Psoas muscle (tissue), 8 donors: ENCODE results near the gene BICC1. TPM values are rescaled to one million over a fixed set of nuclear protein-coding genes. Genes with fewer than 3 reads are reported as not detected.

Experiments used
- ATAC-seq, 4 donors: fragments of 200-7000 bp; cut with Tn5 transposase; one replicate each; pipeline ENCODE4 v1.9.1; 2020; ENCODE audit warnings: moderate library complexity in 3 of 4, mild to moderate bottlenecking in 2 of 4
- DNase-seq, 2 donors: peaks; one replicate each; pipeline ENCODE4 v3.0.0-alpha.2; 2020
- H3K27ac ChIP-seq: fragments of 200-600 bp; one replicate; pipeline ENCODE4 v1.8.0; 2022
- H3K27me3 ChIP-seq, 3 donors: fragments of 200-600 bp in 1 of 3; one replicate each; pipeline versions ENCODE4 v1.6.1 to v1.8.0; 2013 to 2022; ENCODE audit warnings: low read length in 2 of 3, mild to moderate bottlenecking in 2 of 3, moderate library complexity in 1 of 3; ENCODE audit not compliant: insufficient read depth in 3 of 3
- H3K36me3 ChIP-seq, 2 donors: fragments of 200-600 bp in 1 of 2; one replicate each; pipeline versions ENCODE4 v1.6.1 to v1.8.0; 2013 to 2022; ENCODE audit warnings: low read depth in 1 of 2, mild to moderate bottlenecking in 1 of 2, moderate library complexity in 1 of 2; ENCODE audit not compliant: insufficient read depth in 1 of 2
- H3K4me1 ChIP-seq: fragments of 200-600 bp; one replicate; pipeline ENCODE4 v1.8.0; 2022
- H3K4me3 ChIP-seq: fragments of 200-600 bp; one replicate; pipeline ENCODE4 v1.8.0; 2022; ENCODE audit warnings: mild to moderate bottlenecking
- H3K9me3 ChIP-seq: fragments of 200-600 bp; one replicate; pipeline ENCODE4 v1.8.0; 2022
- CTCF ChIP-seq: fragments of 200-600 bp; IDR thresholded peaks from one replicate; pipeline ENCODE4 v1.8.0; 2022; ENCODE audit warnings: antibody characterized with exemption
- WGBS, 3 donors: extraction: QIAGEN DNeasy Blood & Tissue Kit; methylation state at CpG; one replicate each; pipeline versions ENCODE4 v1.1.6 to v1.1.7; 2013; 5-methylcytosine and 5-hydroxymethylcytosine counted together
- intact Hi-C, 2 donors: fragments of 100-400 bp; cut with DNase I; formaldehyde crosslinking; loops; one replicate each; pipeline versions ENCODE4 v1.11.0 to v1.14.2; 2022
- polyA plus RNA-seq, 3 donors: library from polyadenylated mRNA; stranded (reverse); fragments of 200-250 nt; gene quantifications; one replicate each; pipeline ENCODE4 v1.2.3, GENCODE V29; 2013
- total RNA-seq, 4 donors: library from RNA; stranded (reverse); fragmentation: NEBNext Ultra II Directional in 2 of 4; extraction: Animal tissue kit (Norgen Biotek cat#: 25700) in 2 of 4; gene quantifications; one replicate each; pipeline versions ENCODE4 v1.2.1 to v1.2.4, GENCODE V29; 2021 to 2023
- donor health status: healthy with polysubstance abuse.
- donor health status: DM: no; HTN: no; CAD: no; lungs with moderate emphysema.
- donor health status: Bipolar disorder and iron deficiency.
- donor health status: healthy.
- donor health status: DM: yes; HTN: yes; CAD: no.
- donor health status: DM: no; HTN: no; CAD: no.
- donor health status: DM: no; HTN: no; CAD: no.
- donor health status: DM: yes; HTN: yes; CAD: no.

The BICC1 gene
- total and polyA plus RNA-seq, 7 donors = 4.7 to 13.2 (median 6.9) TPM

- ATAC-seq = peak in 3 of 4 donors; percentile 10 to 51 (median 19)
Measured at GRCh38 chr10:58625070-58625469, 112.4 kb downstream of the BICC1 start.

DNA sequence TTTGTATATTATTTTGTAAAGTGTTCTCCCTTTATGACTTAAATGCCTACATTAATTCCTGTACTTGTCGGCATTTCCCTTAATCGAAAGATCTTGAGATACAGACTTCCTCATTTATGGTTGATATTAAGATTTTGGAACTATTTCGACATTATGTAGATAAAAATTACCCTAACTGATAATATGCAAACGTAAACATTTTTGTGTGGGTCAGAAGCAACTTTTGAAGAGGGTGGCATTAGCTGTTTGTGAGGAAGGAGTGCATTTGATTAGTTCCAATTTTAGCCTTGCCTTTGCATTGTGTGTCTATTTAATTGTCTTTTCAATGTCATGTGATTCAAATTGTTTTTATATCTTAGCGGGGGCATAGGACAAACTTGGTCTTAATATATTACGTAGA lies 114.7 kb downstream of the BICC1 start:
- H3K4me3 ChIP-seq = no peak overlapping the region
- WGBS, 3 donors = 93 to 95% (median 94%) methylated on average over 6 of the region's 6 CpGs
- H3K27me3 ChIP-seq = no peaks in the 10 kb centered on the region
- no peak overlapping the region for H3K27ac ChIP-seq
- TF ChIP-seq CTCF = no peak
- H3K36me3 ChIP-seq = no peaks in the 10 kb centered on the region
- ATAC-seq (no peak), DNase-seq (no peak)
- H3K4me1 ChIP-seq = peaks cover 6% of the 10 kb centered on the region
- no peaks in the 10 kb centered on the region for H3K9me3 ChIP-seq
- intact Hi-C loops = no loop called here

More at GRCh38 chr10:58625070-58625469, 112.4 kb downstream of the BICC1 start:
- DNase-seq = no peak
- TF ChIP-seq CTCF = no peak
- Histone ChIP-seq H3K4me1 (no peaks in the 10 kb centered on the region), H3K36me3 (no peaks in the 10 kb centered on the region), H3K27me3 (no peaks in the 10 kb centered on the region), H3K9me3 (no peaks in the 10 kb centered on the region), H3K4me3 (no peak overlapping the region), H3K27ac (no peak overlapping the region)
- 57 to 78% (median 58%) methylated on average over 3 of the region's 3 CpGs for WGBS, 3 donors
- intact Hi-C loops = no loop called here

DNA sequence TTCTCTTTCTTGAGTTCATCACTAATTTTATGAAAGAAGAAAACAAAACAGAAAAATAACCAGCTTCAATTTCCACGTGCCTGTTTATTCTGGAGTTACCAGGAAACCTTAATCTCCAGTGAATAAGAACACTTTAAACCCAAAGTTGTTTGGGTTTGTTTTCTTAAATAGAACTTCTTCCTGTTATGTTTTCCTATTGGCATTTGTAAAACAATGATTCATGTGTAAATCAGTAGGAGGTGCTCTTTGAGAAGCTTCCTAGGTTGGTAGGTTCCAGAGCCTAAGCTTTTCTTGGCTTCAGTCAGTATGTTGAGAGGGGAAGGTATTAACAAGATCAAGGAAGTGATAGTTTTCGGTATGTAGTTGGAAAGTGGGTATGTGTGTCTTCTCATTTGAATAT lies 119.0 kb downstream of the BICC1 start:
- Histone ChIP-seq H3K9me3 (no peaks in the 10 kb centered on the region), H3K4me3 (no peak overlapping the region), H3K27me3 (no peaks in the 10 kb centered on the region), H3K4me1 (peaks cover 6% of the 10 kb centered on the region), H3K27ac (no peak overlapping the region), H3K36me3 (no peaks in the 10 kb centered on the region)
- no peak for DNase-seq
- no peak for TF ChIP-seq CTCF
- ATAC-seq = no peak
- intact Hi-C loops = no loop called here
- 45 to 56% (median 47%) methylated on average over 2 of the region's 2 CpGs for WGBS, 3 donors

GRCh38 chr10:58632216-58632615 lies 119.5 kb downstream of the BICC1 start:
- Histone ChIP-seq H3K4me3 (no peak overlapping the region), H3K27ac (no peak overlapping the region), H3K4me1 (peaks cover 6% of the 10 kb centered on the region), H3K9me3 (no peaks in the 10 kb centered on the region), H3K27me3 (no peaks in the 10 kb centered on the region), H3K36me3 (no peaks in the 10 kb centered on the region)
- TF ChIP-seq CTCF = no peak
- DNase-seq = no peak
- WGBS, 3 donors = 89 to 91% (median 90%) methylated on average over 4 of the region's 4 CpGs
- ATAC-seq = no peak
- intact Hi-C loops = no loop called here

DNA sequence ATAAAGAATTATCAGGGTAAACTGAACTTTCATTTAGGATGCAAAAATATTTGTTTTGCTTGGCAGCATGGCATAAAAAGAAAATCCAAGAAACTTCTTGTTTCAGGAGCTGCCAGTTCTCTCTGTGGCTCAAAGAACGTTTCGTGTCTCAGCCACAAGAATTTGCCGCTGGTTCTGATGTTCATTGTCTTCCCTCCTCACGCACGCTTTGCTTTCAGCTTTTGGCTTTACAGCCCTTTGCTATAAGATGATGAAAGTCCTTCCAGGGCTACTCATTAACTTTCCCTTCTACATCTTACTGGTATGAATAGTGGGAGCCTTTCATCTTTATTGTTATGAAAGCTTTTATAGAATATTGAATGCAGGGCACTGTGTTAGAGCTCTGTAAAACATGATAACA lies 124.7 kb downstream of the BICC1 start:
- no peak for ATAC-seq
- H3K27ac ChIP-seq = no peak overlapping the region

More for the DNA sequence above, 124.7 kb downstream of the BICC1 start:
- H3K4me1 ChIP-seq = peaks cover 5% of the 10 kb centered on the region
- no peak for DNase-seq
- no peak for TF ChIP-seq CTCF
- no peak overlapping the region for H3K4me3 ChIP-seq
- 48 to 70% (median 50%) methylated on average over 5 of the region's 5 CpGs for WGBS, 3 donors
- H3K27me3 ChIP-seq = no peaks in the 10 kb centered on the region
- H3K9me3 ChIP-seq = no peaks in the 10 kb centered on the region
- intact Hi-C loops = no loop called here
- H3K36me3 ChIP-seq = no peaks in the 10 kb centered on the region
